Fibroblast of skin of abdomen (primary cell): ENCODE data around the gene RALY.
"Not testable (repeated sequence)": the region's sequence is repeated elsewhere in the genome, so short reads cannot be mapped to it uniquely, and the experiment has no call there.

Experiments used
- DNase-seq: peaks from one replicate; pipeline ENCODE4 v3.0.0-alpha.2; 2013

RALY gene

DNA sequence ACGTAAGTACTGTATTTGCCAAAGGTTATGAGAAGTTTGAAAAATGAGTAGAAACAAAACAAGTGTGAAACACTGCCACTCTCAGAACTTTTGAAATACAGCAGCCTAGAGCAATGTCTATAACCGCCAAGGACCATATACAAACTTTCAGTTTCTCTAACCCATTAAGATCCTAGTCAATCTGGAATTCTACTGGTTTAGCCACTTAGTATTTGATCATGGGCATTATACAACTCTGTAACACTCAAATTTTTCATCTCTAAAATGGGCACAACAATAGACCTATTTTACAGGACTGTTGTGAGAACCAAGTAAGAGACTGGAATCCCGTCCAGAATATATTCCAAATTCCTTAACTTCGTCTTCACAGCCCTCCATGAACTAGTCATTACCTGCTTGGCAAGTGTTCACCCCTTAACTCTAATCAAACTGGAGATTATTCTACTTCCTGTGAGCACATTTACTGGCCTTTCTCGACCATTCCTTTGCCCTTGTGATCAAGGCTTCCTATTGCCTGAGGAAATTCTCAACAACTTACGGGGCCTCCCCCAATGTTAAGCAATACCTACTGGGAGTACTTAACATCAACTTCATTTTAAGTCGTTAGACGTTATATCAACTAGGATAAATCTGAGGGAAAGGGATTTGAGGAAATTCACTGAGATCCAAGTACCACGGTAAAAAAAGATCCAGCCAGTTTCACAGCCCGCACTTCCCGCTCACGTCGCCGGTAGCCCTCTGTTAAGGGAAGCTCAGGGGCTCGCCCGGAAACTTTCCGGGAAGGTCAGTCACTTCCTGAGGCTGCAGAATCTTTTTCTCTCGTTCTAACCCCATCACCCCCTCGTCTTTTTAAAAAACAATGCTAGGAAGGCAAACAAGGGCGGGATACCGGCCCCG is 117.3 kb downstream of the RALY start:
- DNase-seq: peak; percentile 38

DNA sequence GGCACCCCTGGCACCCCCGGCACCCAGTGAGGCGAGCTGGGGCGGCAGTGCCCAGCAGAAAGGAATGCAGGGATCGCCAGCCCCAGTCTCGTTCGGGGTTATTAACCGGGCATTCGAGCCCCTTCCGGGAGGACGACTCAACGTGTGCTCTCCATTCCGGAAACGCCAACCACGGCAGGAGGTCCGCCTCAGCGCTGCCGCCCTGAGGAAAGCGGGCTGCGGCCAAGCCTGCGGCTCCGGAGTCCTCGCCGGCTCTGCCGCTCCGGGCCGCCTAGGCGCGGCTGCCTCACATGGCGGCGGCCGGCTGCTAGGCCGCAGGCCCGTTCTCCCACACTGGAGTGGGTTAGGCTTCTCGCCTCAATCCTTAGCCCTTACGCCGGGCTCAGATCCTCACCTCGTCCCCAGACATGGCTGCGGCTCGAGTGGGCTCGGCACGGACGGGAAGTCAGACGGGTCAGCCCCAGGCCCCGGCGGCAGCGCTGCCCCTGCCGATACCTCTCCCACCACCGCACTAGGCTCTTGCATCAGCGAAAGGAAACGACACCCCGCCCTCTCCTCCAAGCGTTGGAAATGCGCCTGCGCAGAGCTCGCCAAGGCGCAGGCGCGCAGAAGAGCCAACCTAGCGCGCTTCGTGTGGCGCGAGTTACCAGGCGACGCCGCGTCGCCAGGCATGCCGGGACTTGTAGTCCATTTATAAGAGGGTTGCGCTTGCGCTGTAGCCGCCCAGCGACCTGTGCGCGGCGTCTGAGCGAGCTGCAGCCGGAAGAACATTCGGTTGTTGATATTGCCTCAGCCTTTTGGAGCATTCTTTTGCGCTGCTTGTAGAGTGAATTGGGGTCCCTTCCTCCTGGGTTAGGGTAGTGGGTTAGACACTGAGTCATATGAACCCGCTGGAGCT is 118.2 kb downstream of the RALY start, which contains the start of gene EIF2S2:
EIF2S2 (minus strand) TSS at position 542 of the 898 bp plus-strand sequence; CDS start at position 409, 133 bp downstream.
- DNase-seq: peak; percentile 99

DNA sequence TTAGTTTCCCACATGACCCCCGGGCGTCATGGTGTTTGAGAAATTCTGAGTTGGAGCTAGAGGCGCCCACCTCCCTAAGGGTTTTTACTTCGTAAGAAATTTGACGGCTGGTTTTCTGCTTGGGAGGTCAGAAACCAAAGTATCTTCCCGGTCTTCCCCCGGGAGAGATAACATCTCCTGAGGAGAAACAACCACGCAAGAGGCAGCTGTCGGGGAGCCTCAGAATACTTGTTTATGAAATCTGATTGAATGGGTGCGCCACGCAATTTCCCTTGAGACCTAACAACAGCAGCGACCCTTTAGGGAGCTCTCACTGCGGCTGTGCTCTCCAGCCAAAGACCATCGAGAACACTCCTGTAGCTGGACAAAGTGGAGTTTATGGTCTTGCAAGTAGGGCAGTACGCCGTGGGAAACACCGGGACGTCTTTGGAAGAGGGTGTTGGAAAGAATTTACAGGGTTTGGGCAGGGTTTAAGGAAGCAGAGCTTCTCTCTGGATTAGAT is 118.9 kb downstream of the RALY start:
- DNase-seq: no peak

DNA sequence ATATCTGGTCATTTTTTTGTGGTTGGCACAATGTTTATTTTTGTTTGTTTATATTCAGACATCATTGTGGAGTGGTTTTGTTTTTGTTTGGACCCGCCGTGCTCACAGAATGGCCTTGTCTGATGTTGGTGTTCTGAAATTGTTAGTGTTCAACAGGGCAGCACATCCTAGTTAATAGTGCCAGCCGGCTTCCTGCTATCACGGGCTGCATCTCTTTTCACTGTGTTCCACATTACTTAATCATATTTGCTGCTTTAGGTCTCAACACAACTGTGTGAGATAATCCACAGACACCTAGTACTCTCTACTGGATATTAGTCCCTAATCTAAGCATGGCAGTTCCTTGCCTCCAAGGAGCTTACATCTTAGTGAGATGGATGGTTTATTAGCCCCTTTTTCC is 121.1 kb downstream of the RALY start:
- no peak for DNase-seq

DNA sequence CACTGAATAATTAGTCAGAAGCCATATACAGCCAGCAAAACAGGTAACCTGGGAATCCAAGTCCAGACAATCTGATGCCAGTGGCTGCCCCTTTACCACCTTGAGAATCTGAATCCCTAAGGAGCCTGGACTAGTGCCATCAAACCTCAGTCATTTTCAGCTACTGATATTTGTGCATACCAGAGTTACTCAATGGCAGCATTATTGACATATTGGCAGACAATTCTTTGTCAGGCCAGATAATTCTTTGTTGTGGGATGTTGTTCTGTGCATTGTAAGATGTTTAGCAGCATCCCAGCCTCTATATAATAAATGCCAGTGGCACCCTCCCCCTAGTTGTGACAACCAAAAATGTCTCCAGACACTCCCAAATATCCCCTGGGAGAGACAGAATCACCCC is 121.5 kb downstream of the RALY start:
- no peak for DNase-seq

DNA sequence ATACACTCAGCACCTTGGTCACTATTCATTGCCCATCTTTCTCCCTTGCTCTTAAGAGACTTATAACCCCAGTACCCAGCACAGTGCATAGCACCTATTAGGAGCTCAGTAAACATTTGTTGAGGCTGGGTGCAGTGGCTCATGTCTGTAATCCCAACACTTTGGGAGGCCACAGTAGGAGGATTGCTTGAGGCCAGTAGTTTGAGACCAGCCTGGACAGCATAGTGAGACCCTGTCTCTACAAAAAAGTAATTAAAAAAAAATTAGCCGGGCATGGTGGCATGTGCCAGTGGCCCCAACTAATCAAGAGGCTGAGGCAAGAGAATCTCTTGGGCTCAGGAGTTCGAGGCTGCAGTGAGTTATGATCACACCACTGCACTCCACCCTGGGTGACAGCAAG is 126.5 kb downstream of the RALY start:
- no peak for DNase-seq

DNA sequence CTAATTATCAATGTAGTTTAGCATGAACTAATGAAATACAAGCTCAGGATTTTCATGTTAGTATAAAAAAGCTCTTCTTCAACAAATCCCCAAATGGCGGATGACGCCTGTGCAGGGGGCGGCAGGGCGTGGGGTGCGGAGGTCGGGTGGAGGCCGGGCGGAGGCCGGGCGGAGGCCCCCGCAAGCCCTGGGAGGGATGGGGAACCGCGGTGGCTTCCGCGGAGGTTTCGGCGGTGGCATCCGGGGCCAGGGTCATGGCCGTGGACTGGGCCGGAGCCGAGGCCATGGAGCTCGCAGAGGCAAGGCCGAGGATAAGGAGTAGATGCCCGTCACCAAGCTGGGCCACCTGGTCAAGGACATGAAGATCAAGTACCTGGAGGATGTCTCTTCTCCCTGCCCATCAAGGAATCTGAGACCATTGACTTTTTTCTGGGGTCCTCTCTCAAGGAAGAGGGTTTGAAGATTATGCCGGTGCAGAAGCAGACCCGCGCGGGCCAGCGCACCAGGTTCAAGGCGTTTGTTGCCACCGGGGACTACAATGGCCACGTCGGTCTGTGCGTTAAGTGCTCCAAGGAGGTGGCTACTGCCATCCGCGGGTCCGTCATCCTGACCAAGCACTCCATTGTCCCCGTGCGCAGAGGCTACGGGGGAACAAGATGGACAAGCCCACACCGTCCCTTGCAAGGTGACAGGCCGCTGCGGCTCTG is 128.7 kb downstream of the RALY start:
- DNase-seq: no peak

DNA sequence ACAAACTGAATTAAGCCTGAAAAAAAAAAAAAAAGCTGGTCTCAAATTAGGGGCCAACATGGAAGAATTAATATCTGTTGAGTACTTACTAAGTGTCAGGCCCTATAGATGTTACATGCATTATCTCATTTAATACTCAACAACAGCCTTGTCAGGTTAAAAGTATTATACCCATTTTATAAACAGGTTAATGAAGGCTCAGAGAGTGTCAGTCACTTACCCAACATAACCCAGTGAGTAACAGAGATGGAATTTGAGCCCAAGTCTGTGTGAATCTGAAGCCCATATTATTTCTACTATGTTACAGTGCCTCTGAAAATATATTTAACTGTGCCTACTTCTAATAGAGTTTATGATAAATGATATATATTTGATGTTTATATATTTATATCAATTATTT is 129.6 kb downstream of the RALY start:
- DNase-seq: no peak

DNA sequence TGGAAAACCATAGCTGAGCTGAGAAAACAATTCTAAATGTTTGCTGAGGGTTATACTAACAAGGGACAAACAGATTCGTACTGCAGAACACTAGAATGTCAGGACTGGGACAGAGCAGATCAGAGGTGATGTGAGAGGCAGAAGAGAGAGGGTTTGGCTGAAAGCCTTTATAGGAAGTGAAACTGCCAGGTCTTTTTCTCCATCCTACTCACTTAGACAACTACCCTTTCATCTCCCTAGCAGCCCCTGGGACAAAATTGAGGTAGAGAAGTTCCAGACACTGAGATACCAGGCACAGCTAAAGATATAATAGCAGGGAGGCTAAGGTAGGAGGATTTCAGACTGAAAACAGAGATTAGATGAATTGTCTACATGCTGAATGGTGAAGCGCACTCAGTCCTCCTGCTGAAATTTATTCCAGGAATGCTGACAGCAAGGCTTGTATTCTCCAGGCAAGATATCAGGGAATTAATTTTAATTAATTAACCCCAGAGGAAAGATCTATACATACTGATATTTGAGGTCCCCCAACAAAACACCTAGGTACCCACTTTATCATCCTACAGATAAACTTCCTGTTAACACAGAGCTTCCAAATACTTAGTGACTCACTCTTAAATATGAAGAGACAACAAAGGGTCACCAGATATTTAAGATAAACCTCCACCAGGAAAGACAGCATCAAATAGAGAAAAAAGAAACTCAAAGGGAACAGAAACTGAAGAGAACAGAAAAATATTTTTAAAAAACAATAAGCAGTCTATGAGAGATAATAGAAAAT is 130.9 kb downstream of the RALY start:
- no peak for DNase-seq

DNA sequence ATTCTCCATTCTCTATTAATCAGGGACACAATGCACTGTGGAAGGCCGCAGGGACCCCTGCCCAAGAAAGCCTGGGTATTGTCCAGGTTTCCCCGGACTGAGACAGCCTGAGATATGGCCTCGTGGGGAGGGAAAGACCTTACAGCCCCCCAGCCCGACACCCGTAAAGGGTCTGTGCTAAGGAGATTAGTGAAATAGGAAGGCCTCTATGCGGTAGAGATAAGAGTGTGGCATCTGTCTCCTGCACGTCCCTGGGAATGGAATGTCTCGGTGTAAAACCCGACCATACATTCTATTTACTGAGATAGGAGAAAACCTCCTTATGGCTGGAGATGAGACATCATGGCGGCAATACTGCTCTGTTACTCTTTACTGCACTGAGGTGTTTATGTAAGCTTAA is 134.1 kb downstream of the RALY start:
- no peak for DNase-seq

DNA sequence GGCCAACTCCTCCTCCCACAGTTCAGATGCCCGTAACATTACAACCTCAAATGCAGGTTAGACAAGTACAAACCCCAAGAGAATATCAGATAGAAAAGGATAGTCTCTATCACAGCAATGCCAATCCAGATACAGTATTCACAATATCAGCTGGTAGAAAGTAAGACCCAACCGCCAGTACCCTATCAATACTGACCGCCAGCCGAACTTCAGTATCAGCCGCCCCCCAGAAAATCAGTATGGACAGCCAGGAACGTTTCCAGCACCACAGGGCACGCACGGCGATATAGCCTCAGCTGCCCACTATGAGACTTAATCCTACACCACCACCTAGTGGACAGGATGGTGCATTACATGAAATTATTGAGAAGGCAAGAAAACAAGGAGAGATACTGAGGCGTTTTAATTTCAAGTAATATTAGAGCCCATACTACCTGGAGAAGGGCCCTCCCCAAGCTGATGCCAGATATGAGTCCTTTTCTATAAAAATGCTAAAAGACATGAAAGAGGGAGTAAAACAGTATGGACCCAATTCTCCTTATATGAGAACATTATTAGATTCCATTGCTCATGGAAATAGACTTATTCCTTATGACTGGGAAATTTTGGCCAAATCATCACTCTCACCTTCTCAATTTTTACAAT is 135.9 kb downstream of the RALY start:
- peak; percentile 63 for DNase-seq

DNA sequence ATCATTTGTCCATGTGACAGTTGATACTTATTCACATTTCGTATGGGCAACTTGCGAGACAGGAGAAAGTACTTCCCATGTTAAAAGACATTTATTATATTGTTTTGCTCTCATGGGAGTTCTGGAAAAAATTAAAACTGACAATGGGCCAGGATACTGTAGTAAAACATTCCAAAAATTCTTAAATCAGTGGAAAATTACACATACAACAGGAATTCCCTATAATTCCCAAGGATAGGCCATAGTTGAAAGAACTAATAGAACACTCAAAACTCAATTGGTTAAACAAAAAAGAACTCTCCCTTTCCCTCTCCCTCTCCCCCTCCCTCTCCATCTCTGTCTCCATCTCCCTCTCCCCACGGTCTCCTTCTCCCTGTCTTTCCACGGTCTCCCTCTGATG is 137.8 kb downstream of the RALY start:
- peak; percentile 22 for DNase-seq

DNA sequence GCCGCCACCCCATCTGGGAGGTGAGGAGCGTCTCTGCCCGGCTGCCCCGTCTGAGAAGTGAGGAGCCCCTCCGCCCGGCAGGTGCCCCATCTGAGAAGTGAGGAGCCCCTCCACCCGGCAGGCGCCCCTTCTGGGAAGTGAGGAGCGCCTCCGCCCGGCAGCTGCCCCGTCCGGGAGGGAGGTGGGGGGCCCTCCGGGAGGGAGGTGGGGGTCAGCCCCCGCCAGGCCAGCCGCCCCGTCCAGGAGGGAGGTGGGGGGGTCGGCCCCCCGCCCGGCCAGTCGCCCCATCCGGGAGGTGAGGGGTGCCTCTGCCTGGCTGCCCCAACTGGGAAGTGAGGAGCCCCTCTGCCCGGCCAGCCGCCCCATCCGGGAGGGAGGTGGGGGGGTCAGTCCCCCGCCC is 138.8 kb downstream of the RALY start:
- DNase-seq: not testable (repeated sequence)

DNA sequence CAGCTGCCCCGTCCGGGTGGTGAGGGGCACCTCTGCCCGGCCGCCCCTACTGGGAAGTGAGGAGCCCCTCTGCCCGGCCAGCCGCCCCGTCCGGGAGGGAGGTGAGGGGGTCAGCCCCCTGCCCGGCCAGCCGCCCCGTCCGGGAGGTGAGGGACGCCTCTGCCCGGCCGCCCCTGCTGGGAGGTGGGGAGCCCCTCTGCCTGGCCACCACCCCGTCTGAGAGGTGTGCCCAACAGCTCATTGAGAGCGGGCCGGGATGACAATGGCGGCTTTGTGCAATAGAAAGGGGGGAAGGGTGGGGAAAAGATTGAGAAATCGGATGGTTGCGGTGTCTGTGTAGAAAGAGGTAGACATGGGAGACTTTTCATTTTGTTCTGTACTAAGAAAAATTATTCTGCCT is 139.2 kb downstream of the RALY start:
- DNase-seq: not testable (repeated sequence)

DNA sequence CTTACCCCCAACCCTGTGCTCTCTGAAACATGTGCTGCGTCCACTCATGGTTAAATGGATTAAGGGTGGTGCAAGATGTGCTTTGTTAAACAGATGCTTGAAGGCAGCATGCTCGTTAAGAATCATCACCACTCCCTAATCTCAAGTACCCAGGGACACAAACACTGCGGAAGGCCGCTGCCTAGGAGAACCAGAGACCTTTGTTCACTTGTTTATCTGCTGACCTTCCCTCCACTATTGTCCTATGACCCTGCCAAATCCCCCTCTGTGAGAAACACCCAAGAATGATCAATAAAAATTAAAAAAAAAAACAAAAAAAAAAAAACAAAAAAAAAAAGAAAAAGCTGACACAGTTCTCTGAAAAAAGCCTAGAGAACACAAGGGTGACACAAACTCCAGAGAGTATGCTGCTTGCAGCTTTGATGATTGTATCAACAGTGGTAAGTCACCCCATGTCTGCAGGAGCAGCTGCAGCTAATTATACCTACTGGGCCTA is 139.7 kb downstream of the RALY start:
- DNase-seq: not testable (repeated sequence)
